HEK293 (cell line): ENCODE results near the gene TMEM185B.

Source experiments
- CTCF ChIP-seq: fragments of 450-650 bp; formaldehyde crosslinking; IDR thresholded peaks from 2 replicates; pipeline ENCODE4 v1.5.1; 2016; ENCODE audit warnings: missing biosample characterization, missing genetic modification characterization
- HOXA7 ChIP-seq: sonication (generic); formaldehyde crosslinking; IDR thresholded peaks from 2 replicates; pipeline ENCODE4 v1.8.1; 2022; ENCODE audit warnings: missing genetic modification reagents, borderline replicate concordance
- KLF7 ChIP-seq: fragments of 450-650 bp; formaldehyde crosslinking; IDR thresholded peaks from 2 replicates; pipeline ENCODE4 v1.5.1; 2016; ENCODE audit warnings: missing biosample characterization, missing genetic modification characterization, borderline replicate concordance
- REST ChIP-seq: fragments of 450-650 bp; formaldehyde crosslinking; IDR thresholded peaks from 2 replicates; pipeline ENCODE4 v1.5.1; 2016; ENCODE audit warnings: missing biosample characterization, missing genetic modification characterization
- YY1 ChIP-seq: fragments of 450-650 bp; formaldehyde crosslinking; IDR thresholded peaks from 2 replicates; pipeline ENCODE4 v1.5.1; 2018; ENCODE audit warnings: missing biosample characterization, missing genetic modification characterization
- ZBTB6 ChIP-seq: fragments of 450-650 bp; formaldehyde crosslinking; IDR thresholded peaks from 2 replicates; pipeline ENCODE4 v1.5.1; 2017; ENCODE audit warnings: missing biosample characterization, missing genetic modification characterization
- ZNF155 ChIP-seq: fragments of 450-650 bp; formaldehyde crosslinking; IDR thresholded peaks from 2 replicates; pipeline ENCODE4 v1.5.1; 2016; ENCODE audit warnings: missing biosample characterization, missing genetic modification characterization
- ZNF350 ChIP-seq: fragments of 450-650 bp; formaldehyde crosslinking; IDR thresholded peaks from 2 replicates; pipeline ENCODE4 v1.5.0; 2017; ENCODE audit warnings: missing biosample characterization, mild to moderate bottlenecking, missing genetic modification characterization
- ZNF571 ChIP-seq: fragments of 450-650 bp; formaldehyde crosslinking; IDR thresholded peaks from 2 replicates; pipeline ENCODE4 v1.5.0; 2017; ENCODE audit warnings: missing biosample characterization, missing genetic modification characterization

- TF ChIP-seq CTCF (tag by site-specific recombination): no peak
- TF ChIP-seq KLF7: no peak
- no peak for TF ChIP-seq REST
- TF ChIP-seq YY1 (tag by site-specific recombination): no peak
- TF ChIP-seq HOXA7: no peak
- TF ChIP-seq ZNF350 (tag by site-specific recombination): no peak
- no peak for TF ChIP-seq ZNF571
- TF ChIP-seq ZNF155: no peak
- TF ChIP-seq ZBTB6: no peak
Measured at GRCh38 chr2:120189189-120189588, 34.0 kb downstream of the TMEM185B start.
